Measurements from ENCODE around the gene SLC22A1. TPM values are rescaled to one million over a fixed set of nuclear protein-coding genes. Genes with fewer than 3 reads are reported as not detected.

The SLC22A1 gene
- total and polyA plus RNA-seq, 2 donors (not counting 3 experiments of a cell fraction or from before 2014, with no cell fraction given): 0.04 TPM; not detected in 1

- H2AFZ ChIP-seq (ENCODE audit: low read depth, low read length): no peak overlapping the region
- H3K4me1 ChIP-seq (ENCODE audit: control insufficient read depth, extremely low read depth, insufficient read depth, low read length): no peaks in the 10 kb centered on the region
- dilution Hi-C loops (cut with MboI; ENCODE audit: extremely low pct_ligation_motif_present, low sequenced_read_pairs): no loop called here
- intact Hi-C loops (cut with micrococcal nuclease): no loop called here
- BruUV-seq (replicated peaks): no TSS peak
- H3K9ac ChIP-seq (replicated peaks; ENCODE audit: extremely low read depth, insufficient read depth, low read length): no peak overlapping the region
- no peak for DNase-seq (ENCODE audit: low read depth, low spot score)
- no peaks in the 10 kb centered on the region for H3K9me1 ChIP-seq (replicated peaks; ENCODE audit: control insufficient read depth, extremely low read depth, insufficient read depth, low read length)
- ChIA-PET POLR2A (no interaction called here), CTCF (no interaction called here)
- no peak overlapping the region for H3K4me3 ChIP-seq (replicated peaks in 1 of 3; ENCODE audit: insufficient read depth in 1 of 3, low read depth in 1 of 3, low read length in 3 of 3)
- H3K4me2 ChIP-seq (ENCODE audit: insufficient read depth, low read length): no peak overlapping the region
- H3K79me2 ChIP-seq (ENCODE audit: control insufficient read depth, insufficient read depth, low read length): no peaks in the 10 kb centered on the region
- FAIRE-seq: no peak
- H3K27ac ChIP-seq (ENCODE audit: insufficient read depth, low read depth, low read length): no peak overlapping the region
- no peaks in the 10 kb centered on the region for H4K20me1 ChIP-seq (replicated peaks; ENCODE audit: control insufficient read depth, extremely low read depth, insufficient read depth, low read length)
- no peaks in the 10 kb centered on the region for H3K36me3 ChIP-seq (ENCODE audit: control insufficient read depth in 2 of 2, extremely low read depth in 1 of 2, insufficient read depth in 2 of 2, low read length in 2 of 2)
- no peaks in the 10 kb centered on the region for H3K27me3 ChIP-seq (ENCODE audit: control insufficient read depth in 2 of 2, insufficient read depth in 2 of 2, low read length in 2 of 2)
- TF ChIP-seq JUN (IDR thresholded peaks at IDR 0.05; ENCODE audit: borderline replicate concordance, insufficient read depth, insufficient read length, low read depth): no peak
- no peak for TF ChIP-seq GATA2 (IDR thresholded peaks at IDR 0.05; ENCODE audit: insufficient read depth, insufficient read length, low read depth, low read length)
- TF ChIP-seq POLR2AphosphoS5 (IDR thresholded peaks at IDR 0.05; ENCODE audit: insufficient read depth, low read depth, low read length): no peak
- TF ChIP-seq POLR2A (IDR thresholded peaks at IDR 0.05; ENCODE audit: low read depth, low read length): no peak
- TF ChIP-seq EZH2 (IDR thresholded peaks at IDR 0.05; ENCODE audit: borderline replicate concordance, low read depth, low read length, severe bottlenecking): no peak
- TF ChIP-seq CTCF (IDR thresholded peaks at IDR 0.05; ENCODE audit: extremely low read depth in 1 of 2, insufficient read depth in 1 of 2, low read depth in 1 of 2, low read length in 2 of 2): no peak
- no peak for TF ChIP-seq FOS (IDR thresholded peaks at IDR 0.05; ENCODE audit: borderline replicate concordance, insufficient read depth, low read length)
- TF ChIP-seq MAX (IDR thresholded peaks at IDR 0.05; ENCODE audit: insufficient read depth, insufficient read length): no peak
- no peak for TF ChIP-seq MYC (IDR thresholded peaks at IDR 0.05; ENCODE audit: low read depth, low read length)
- peaks cover 6% of the 10 kb centered on the region for H3K9me3 ChIP-seq (replicated peaks; ENCODE audit: control insufficient read depth, insufficient read depth, low read length)
Observed at GRCh38 chr6:160188773-160189172, 67.2 kb downstream of the SLC22A1 start.

All from endothelial cell of umbilical vein (primary cell).